A549 (cell line): Measurements from ENCODE around the gene NKTR. TPM values are rescaled to one million over a fixed set of nuclear protein-coding genes. Genes with fewer than 3 reads are reported as not detected.

Experiments used
- ATAC-seq, 2 experiments: fragments of 200-7000 bp in 1 of 2; fragments of >200 bp in 1 of 2; cut with Nextera tagmentation in 1 of 2; cut with Tn5 transposase in 1 of 2; 3 replicates each; pipeline versions ENCODE4 v1.8.0 to v1.9.1; 2018 to 2020; ENCODE audit warnings: mild to moderate bottlenecking in 1 of 2, moderate library complexity in 1 of 2
- CTCF ChIA-PET: fragments of 300-600 bp; sonication (Branson Sonifier 250); formaldehyde crosslinking; extraction: SDS; loops from one replicate; lab custom pipeline; 2021; ENCODE audit warnings: antibody characterized with exemption, inconsistent platforms; lab: Yijun Ruan, JAX
- POLR2A ChIA-PET: fragments of 350-600 bp; formaldehyde crosslinking; extraction: SDS; loops from one replicate; lab custom pipeline; 2021; ENCODE audit warnings: antibody characterized with exemption, inconsistent platforms; lab: Yijun Ruan, JAX
- DNase-seq, 2 experiments: peaks; one replicate each; pipeline versions ENCODE4 v3.0.0 to v3.0.0-alpha.2; 2011 to 2016; ENCODE audit warnings: low read depth in 1 of 2, low spot score in 1 of 2
- FAIRE-seq: peaks from 2 replicates; lab custom pipeline; 2011; peaks lifted over from hg19 to GRCh38; lab: Jason Lieb, UNC
- H3K27ac ChIP-seq, 2 experiments: fragments of >200 bp; sonication (Bioruptor Twin); formaldehyde crosslinking; 3 replicates each; pipeline ENCODE4 v1.5.1; 2016 to 2017
- H3K4me1 ChIP-seq: fragments of >200 bp; sonication (Bioruptor Twin); formaldehyde crosslinking; 3 replicates; pipeline ENCODE4 v1.6.1; 2016
- H3K4me2 ChIP-seq: fragments of >200 bp; sonication (Bioruptor Twin); formaldehyde crosslinking; 3 replicates; pipeline ENCODE4 v1.6.1; 2016
- H3K4me3 ChIP-seq: fragments of >200 bp; sonication (Bioruptor Twin); formaldehyde crosslinking; 3 replicates; pipeline ENCODE4 v1.5.1; 2016
- H3K9me3 ChIP-seq: fragments of >200 bp; sonication (Bioruptor Twin); formaldehyde crosslinking; 3 replicates; pipeline ENCODE4 v1.6.1; 2016
- CBX2 ChIP-seq: fragments of 200-600 bp; sonication (generic); IDR thresholded peaks from 2 replicates; pipeline ENCODE4 v1.6.1; 2016; ENCODE audit warnings: low read depth, mild to moderate bottlenecking, borderline replicate concordance
- CEBPB ChIP-seq, 2 experiments: fragments of >200 bp in 1 of 2; sonication (Bioruptor Twin) in 1 of 2; formaldehyde crosslinking in 1 of 2; IDR thresholded peaks; 2 replicates each; pipeline ENCODE4 v1.6.1; 2012 to 2016
- CHD2 ChIP-seq: fragments of 150-350 bp; IDR thresholded peaks from 2 replicates; pipeline ENCODE4 v1.6.1; 2014; ENCODE audit warnings: low read length; ENCODE audit not compliant: partially characterized antibody
- HOXA7 ChIP-seq: fragments of 250-450 bp; sonication (Bioruptor Pico); IDR thresholded peaks from 2 replicates; pipeline ENCODE4 v1.5.0; 2020; ENCODE audit warnings: mild to moderate bottlenecking, moderate library complexity
- JUN ChIP-seq, 2 experiments: fragments of >200 bp; sonication (Bioruptor Twin); formaldehyde crosslinking; IDR thresholded peaks; 2 replicates in 1 of 2; 3 replicates in 1 of 2; pipeline ENCODE4 v1.6.1; 2016 to 2017
- JUNB ChIP-seq: fragments of >200 bp; sonication (Bioruptor Twin); formaldehyde crosslinking; IDR thresholded peaks from 2 replicates; pipeline ENCODE4 v1.6.1; 2016
- MYC ChIP-seq: IDR thresholded peaks from 2 replicates; pipeline ENCODE4 v1.6.1; 2012; ENCODE audit warnings: mild to moderate bottlenecking, inconsistent platforms, low read length, improper control_type of control experiment, borderline replicate concordance
- NPAS2 ChIP-seq: fragments of 250-450 bp; sonication (Bioruptor Pico); IDR thresholded peaks from 2 replicates; pipeline ENCODE4 v1.8.0; 2022; ENCODE audit warnings: mild to moderate bottlenecking, moderate library complexity, borderline replicate concordance
- POLR2A ChIP-seq: IDR thresholded peaks from 2 replicates; pipeline ENCODE4 v1.6.1; 2012; ENCODE audit warnings: mild to moderate bottlenecking, low read length
- POLR2AphosphoS2 ChIP-seq: conservative IDR thresholded peaks from 2 replicates; pipeline ENCODE4 v1.6.1; 2012; ENCODE audit warnings: low read length, improper control_type of control experiment, inconsistent platforms
- RAD21 ChIP-seq, 2 experiments: fragments of >200 bp in 1 of 2; sonication (Bioruptor Twin) in 1 of 2; formaldehyde crosslinking in 1 of 2; IDR thresholded peaks in 1 of 2; conservative IDR thresholded peaks in 1 of 2; 2 replicates in 1 of 2; 3 replicates in 1 of 2; pipeline ENCODE4 v1.6.1; 2012 to 2018; ENCODE audit warnings: inconsistent platforms in 1 of 2
- RCOR1 ChIP-seq: fragments of 150-350 bp; IDR thresholded peaks from 2 replicates; pipeline ENCODE4 v1.6.1; 2014; ENCODE audit warnings: antibody characterized with exemption, low read length, low read depth
- RFX5 ChIP-seq: fragments of 450-650 bp; IDR thresholded peaks from 2 replicates; pipeline ENCODE4 v1.7.1; 2014; ENCODE audit warnings: antibody characterized with exemption, mild to moderate bottlenecking, moderate library complexity
- RNF2 ChIP-seq: fragments of 200-600 bp; sonication (generic); IDR thresholded peaks from 2 replicates; pipeline ENCODE4 v1.6.1; 2016; ENCODE audit warnings: low read depth, mild to moderate bottlenecking, antibody characterized with exemption, moderate library complexity, borderline replicate concordance
- ZNF302 ChIP-seq: fragments of 250-450 bp; sonication (Bioruptor Pico); IDR thresholded peaks from 2 replicates; pipeline ENCODE4 v1.9.0; 2021; ENCODE audit warnings: inconsistent platforms, mild to moderate bottlenecking, moderate library complexity
- WGBS: methylation state at CpG from one replicate; pipeline ENCODE4 v1.1.6; 2017; ENCODE audit errors: missing lambda C conversion rate; 5-methylcytosine and 5-hydroxymethylcytosine counted together
- polyA plus RNA-seq, 4 experiments: library from polyadenylated mRNA; depleted of rRNA in 3 of 4; stranded (reverse); fragments of >200 nt; fragmentation: RNase III in 1 of 4; extraction: RNeasy Plus Mini Kit Qiagen cat#74134 plus additional on column Dnase treatment in 1 of 4; gene quantifications; 2 replicates in 3 of 4; 3 replicates in 1 of 4; pipeline ENCODE4 v1.2.3, GENCODE V29; 2011 to 2017
- TF ChIP-seq, protein P1 (sequence below): fragments of >200 bp; sonication (Bioruptor Twin); formaldehyde crosslinking; IDR thresholded peaks from 3 replicates; pipeline ENCODE4 v1.5.1; 2016
- TF ChIP-seq, protein P2 (sequence below): fragments of 250-450 bp; sonication (Bioruptor Pico); IDR thresholded peaks from 2 replicates; pipeline ENCODE4 v1.5.0; 2021; ENCODE audit warnings: mild to moderate bottlenecking, moderate library complexity, borderline replicate concordance
- TF ChIP-seq, protein P3 (sequence below): fragments of >200 bp; sonication (Bioruptor Twin); formaldehyde crosslinking; IDR thresholded peaks from 2 replicates; pipeline ENCODE4 v1.6.1; 2016

NKTR gene
- polyA plus RNA-seq, 2 of the 4 experiments (the other 2 are of a cell fraction) = 16.2 to 49.3 TPM

DNA sequence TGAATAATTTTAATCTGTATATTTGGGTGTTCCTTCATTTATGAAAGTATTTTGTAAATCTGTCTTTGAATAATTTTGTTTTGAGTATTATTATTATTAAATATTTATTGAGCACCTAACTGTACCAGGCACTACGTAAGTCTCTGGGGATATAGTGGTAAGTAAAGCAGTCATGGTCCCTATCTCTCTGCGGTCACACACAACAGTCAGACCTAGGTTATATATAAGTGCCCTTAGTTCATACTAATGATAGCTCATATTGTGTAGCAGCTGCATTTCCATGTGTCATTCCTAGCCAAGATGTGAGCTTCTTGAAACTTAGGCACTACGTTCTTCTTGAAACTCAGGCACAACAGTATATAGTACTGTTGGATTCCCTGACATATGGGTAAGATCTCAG lies 12.4 kb downstream of the NKTR start:
- no peak for FAIRE-seq

DNA sequence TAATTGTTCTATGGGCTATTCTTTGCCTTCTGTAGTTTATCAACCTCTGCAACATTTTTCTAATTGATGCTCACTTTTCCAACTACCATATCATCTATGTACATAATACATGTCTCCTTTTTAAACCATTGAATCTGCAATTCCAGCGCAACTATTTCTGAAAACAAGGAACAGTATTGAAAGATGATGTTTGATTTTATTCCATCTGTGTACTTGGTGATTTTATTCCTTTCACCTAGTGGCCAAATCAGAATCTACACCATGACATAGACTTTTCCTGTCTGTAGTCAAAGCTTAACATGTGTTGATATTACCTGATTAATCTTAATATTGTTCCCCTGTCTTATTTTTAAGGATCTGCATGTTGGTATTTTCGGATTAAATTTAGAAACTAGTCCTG lies 13.0 kb downstream of the NKTR start:
- ATAC-seq (peak; percentile 70 to 82; a peak in 4 of 6 replicates), FAIRE-seq (no peak), DNase-seq (peak in 1 of 2 experiments; percentile 23)
- Histone ChIP-seq H3K4me3 (no peak overlapping the region), H3K4me2 (no peak overlapping the region), H3K9me3 (no peaks in the 10 kb centered on the region), H3K27ac (no peak overlapping the region), H3K4me1 (peaks cover 11% of the 10 kb centered on the region; the same call in 2 of the 3 replicates)
- POLR2A ChIA-PET = interaction anchor here (0.7 to 1.2 kb wide), 2 partner anchors 13 to 141 kb away, joined by 3 to 7 read pairs; partner anchors contain the start of gene NKTR
- 53% methylated on average over 2 of the region's 2 CpGs for WGBS
- CTCF ChIA-PET = interaction anchor here (0.7 to 1.4 kb wide), 6 partner anchors 11 to 71 kb away, joined by 3 to 5 read pairs (median 4); partner anchors contain the start of genes NKTR and SEC22C
- TF ChIP-seq, protein P1, sequence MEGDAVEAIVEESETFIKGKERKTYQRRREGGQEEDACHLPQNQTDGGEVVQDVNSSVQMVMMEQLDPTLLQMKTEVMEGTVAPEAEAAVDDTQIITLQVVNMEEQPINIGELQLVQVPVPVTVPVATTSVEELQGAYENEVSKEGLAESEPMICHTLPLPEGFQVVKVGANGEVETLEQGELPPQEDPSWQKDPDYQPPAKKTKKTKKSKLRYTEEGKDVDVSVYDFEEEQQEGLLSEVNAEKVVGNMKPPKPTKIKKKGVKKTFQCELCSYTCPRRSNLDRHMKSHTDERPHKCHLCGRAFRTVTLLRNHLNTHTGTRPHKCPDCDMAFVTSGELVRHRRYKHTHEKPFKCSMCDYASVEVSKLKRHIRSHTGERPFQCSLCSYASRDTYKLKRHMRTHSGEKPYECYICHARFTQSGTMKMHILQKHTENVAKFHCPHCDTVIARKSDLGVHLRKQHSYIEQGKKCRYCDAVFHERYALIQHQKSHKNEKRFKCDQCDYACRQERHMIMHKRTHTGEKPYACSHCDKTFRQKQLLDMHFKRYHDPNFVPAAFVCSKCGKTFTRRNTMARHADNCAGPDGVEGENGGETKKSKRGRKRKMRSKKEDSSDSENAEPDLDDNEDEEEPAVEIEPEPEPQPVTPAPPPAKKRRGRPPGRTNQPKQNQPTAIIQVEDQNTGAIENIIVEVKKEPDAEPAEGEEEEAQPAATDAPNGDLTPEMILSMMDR = peak; percentile 1; the same call in 1 of the 3 replicates
- no peak for TF ChIP-seq CHD2

More for the DNA sequence above, 12.4 kb downstream of the NKTR start:
- 91% methylated on average over 3 of the region's 3 CpGs for WGBS
- CTCF ChIA-PET = interaction anchor here (0.6 to 0.9 kb wide), 3 partner anchors 11 to 132 kb away, joined by 3 read pairs; no protein-coding TSS in a partner anchor
- no peak for TF ChIP-seq RAD21 (conservative IDR thresholded peaks at IDR 0.05 in 1 of 2, IDR thresholded peaks at IDR 0.05 in 1 of 2)
- TF ChIP-seq POLR2AphosphoS2 = no peak
- TF ChIP-seq, protein P2, sequence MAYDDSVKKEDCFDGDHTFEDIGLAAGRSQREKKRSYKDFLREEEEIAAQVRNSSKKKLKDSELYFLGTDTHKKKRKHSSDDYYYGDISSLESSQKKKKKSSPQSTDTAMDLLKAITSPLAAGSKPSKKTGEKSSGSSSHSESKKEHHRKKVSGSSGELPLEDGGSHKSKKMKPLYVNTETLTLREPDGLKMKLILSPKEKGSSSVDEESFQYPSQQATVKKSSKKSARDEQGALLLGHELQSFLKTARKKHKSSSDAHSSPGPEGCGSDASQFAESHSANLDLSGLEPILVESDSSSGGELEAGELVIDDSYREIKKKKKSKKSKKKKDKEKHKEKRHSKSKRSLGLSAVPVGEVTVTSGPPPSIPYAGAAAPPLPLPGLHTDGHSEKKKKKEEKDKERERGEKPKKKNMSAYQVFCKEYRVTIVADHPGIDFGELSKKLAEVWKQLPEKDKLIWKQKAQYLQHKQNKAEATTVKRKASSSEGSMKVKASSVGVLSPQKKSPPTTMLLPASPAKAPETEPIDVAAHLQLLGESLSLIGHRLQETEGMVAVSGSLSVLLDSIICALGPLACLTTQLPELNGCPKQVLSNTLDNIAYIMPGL (CRISPR knock-in tag) = no peak
- no peak for TF ChIP-seq CBX2
- no peak for TF ChIP-seq NPAS2 (CRISPR knock-in tag)
- no peak for TF ChIP-seq JUNB
- TF ChIP-seq HOXA7 (CRISPR knock-in tag) = no peak
- TF ChIP-seq, protein P3, sequence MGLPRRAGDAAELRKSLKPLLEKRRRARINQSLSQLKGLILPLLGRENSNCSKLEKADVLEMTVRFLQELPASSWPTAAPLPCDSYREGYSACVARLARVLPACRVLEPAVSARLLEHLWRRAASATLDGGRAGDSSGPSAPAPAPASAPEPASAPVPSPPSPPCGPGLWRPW = no peak
- no peak for TF ChIP-seq POLR2A
- no peak for TF ChIP-seq JUN (IDR thresholded peaks at IDR 0.05)
- no peak for TF ChIP-seq MYC
- TF ChIP-seq ZNF302 (CRISPR knock-in tag) = no peak
- TF ChIP-seq CEBPB (IDR thresholded peaks at IDR 0.05) = no peak
- no peak for TF ChIP-seq RFX5
- no peak for TF ChIP-seq RNF2
- POLR2A ChIA-PET = interaction anchor here (1.2 kb wide), 1 partner anchor 12 kb away, joined by 7 read pairs; the partner anchor contains the start of gene NKTR
- Histone ChIP-seq H3K4me2 (no peak overlapping the region), H3K4me1 (peaks cover 11% of the 10 kb centered on the region; the same call in 2 of the 3 replicates), H3K4me3 (no peak overlapping the region), H3K9me3 (no peaks in the 10 kb centered on the region), H3K27ac (no peak overlapping the region)
- ATAC-seq (peak in 1 of 2 experiments; percentile 45; a peak in 3 of 6 replicates), DNase-seq (no peak)

DNA sequence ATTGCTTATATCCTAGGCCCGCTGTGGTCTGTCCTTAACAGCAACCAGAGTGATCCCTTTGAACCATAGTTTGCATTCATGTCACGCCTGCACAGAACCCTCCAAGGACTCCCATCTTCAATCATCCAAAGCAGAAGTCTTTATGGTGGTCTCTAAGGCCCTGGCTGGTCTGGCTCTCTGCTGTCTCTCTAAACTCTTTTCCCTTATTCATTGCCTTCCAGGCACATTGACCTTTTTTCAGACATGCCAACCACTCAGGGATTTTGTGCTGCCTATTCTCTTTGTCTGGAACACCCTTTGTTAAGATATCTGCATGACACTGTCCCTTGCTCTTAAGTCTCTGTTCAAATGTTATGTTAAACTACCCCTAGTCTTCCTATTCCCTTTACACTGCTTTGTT lies 31.1 kb downstream of the NKTR start:
- Histone ChIP-seq H3K9me3 (no peaks in the 10 kb centered on the region), H3K4me1 (peaks cover 13% of the 10 kb centered on the region), H3K4me2 (peak overlapping the region; percentile 46), H3K4me3 (no peak overlapping the region), H3K27ac (no peak overlapping the region)
- no peak for FAIRE-seq
- ATAC-seq = no peak
- POLR2A ChIA-PET = no interaction called here
- WGBS = 93% methylated on average over 2 of the region's 2 CpGs
- no peak for DNase-seq
- CTCF ChIA-PET = no interaction called here
- TF ChIP-seq RCOR1 = no peak
